ENCODE measurements around the gene TOMM34. TPM values are rescaled to one million over a fixed set of nuclear protein-coding genes. Genes with fewer than 3 reads are reported as not detected.

TOMM34 gene, protein sequence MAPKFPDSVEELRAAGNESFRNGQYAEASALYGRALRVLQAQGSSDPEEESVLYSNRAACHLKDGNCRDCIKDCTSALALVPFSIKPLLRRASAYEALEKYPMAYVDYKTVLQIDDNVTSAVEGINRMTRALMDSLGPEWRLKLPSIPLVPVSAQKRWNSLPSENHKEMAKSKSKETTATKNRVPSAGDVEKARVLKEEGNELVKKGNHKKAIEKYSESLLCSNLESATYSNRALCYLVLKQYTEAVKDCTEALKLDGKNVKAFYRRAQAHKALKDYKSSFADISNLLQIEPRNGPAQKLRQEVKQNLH
- total RNA-seq: 10 to 100 TPM; 11.6 to 13.4 TPM
- polyA plus RNA-seq: 1 to 10 TPM; 5.1 to 7.9 TPM
- long read RNA-seq, donor 1, transcript TOMM34-201 (7 exons, 2,062 nt): major isoform, 108 of 123 reads
- long read RNA-seq, donor 1, partial matches to known transcripts: 3 of 123 reads
- long read RNA-seq, donor 1, other reads (novel, unspliced or antisense): 12 of 123 reads
- long read RNA-seq, donor 2, transcript TOMM34-201 (7 exons, 2,062 nt): major isoform, 7 of 11 reads
- long read RNA-seq, donor 2, partial matches to known transcripts: 2 of 11 reads
- long read RNA-seq, donor 2, other reads (novel, unspliced or antisense): 2 of 11 reads

DNA sequence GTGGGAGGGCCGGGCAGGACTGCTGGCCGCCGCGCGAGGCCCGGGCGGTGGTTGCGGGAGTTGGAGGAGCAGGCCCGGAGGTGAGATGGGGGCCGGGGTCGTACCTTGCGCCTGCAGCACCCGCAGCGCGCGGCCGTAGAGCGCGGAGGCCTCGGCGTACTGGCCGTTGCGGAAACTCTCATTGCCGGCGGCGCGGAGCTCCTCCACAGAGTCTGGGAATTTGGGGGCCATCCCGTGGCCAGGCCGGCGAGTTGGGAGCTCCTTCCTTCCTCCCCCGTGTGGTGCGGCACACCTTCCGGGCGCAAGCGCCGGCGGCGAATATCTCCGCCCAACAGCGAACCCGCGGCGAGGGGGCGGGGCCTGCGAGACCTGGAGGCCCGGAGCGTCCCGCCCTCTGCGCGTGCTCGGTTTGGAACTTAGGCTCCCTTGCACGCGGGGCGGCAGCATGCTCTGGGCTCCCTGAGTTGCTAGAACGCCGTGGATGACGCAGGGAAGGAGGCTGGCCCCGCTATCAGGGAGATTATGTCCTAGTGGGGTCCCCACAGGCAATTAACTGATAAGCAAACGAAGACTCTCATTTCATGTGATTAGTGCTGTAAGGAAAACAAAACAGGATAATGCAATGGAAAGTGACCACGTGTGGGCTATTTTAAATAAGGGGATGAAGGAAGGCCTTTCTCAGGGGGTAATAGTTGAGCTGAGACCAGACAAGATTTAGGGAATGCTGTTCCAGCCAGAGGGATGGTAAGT lies at the start of gene TOMM34:
Gene TOMM34, minus strand, starts transcription at position 295 of the 750 bp plus-strand sequence. Its CDS starts 64 bp downstream, at position 231.
- Histone ChIP-seq H3K36me3 (ENCODE audit: control insufficient read depth in 1 of 2, insufficient read depth in 2 of 2, low read length in 1 of 2) (peaks cover 0 to 1% of the 10 kb centered on the region in 2 donors), H3K27me3 (ENCODE audit: control insufficient read depth in 1 of 2, insufficient read depth in 2 of 2, low read length in 1 of 2) (no peaks in the 10 kb centered on the region), H3K4me3 (ENCODE audit: low read length in 2 of 2) (peak within 1 kb of the TSS; percentile 43 to 49), H3K9me3 (ENCODE audit: control insufficient read depth, low read length) (no peaks in the 10 kb centered on the region), H3K27ac (ENCODE audit: low read depth in 1 of 2, low read length in 2 of 2) (peak within 1 kb of the TSS in 1 of 2 donors; percentile 18), H3K4me1 (ENCODE audit: control insufficient read depth in 1 of 2, insufficient read depth in 2 of 2, low read length in 2 of 2) (no peaks in the 10 kb centered on the region)
- WGBS, 2 donors: 0 to 1% methylated on average over 44 to 60 of the region's 60 CpGs
- DNase-seq (peak; percentile 97 to 98), ATAC-seq (ENCODE audit: low FRiP score) (peak; percentile 98)
- intact Hi-C loops (cut with DNase I): no loop called here

DNA sequence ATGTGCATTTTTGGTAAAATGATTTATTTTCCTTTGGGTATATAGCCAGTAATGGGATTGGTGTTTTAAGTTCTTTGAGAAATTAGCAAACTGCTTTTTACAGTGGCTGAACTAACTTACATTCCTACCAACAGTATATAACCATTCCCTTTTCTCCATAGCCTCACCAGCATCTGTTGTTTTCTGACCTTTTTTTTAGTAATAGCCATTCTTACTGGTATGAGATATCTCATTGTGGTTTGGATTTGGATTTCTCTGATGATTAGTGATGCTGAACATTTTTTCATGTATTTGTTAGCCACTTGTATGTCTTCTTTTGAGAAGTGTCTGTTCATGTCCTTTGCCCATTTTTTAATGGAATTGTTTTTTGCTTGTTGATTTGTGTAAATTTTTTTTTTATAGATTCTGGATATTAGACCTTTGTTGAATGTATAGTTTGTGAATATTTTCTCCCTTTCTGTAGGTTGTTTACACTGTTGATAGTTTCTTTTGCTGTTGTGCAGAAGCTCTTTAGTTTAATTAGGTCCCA lies 48.4 kb upstream of the TOMM34 start:
- Histone ChIP-seq H3K36me3 (ENCODE audit: control insufficient read depth in 1 of 2, insufficient read depth in 2 of 2, low read length in 1 of 2) (no peaks in the 10 kb centered on the region), H3K27me3 (ENCODE audit: control insufficient read depth in 1 of 2, insufficient read depth in 2 of 2, low read length in 1 of 2) (no peaks in the 10 kb centered on the region), H3K4me3 (ENCODE audit: low read length in 2 of 2) (no peak overlapping the region), H3K27ac (ENCODE audit: low read depth in 1 of 2, low read length in 2 of 2) (no peak overlapping the region), H3K9me3 (ENCODE audit: control insufficient read depth, low read length) (no peaks in the 10 kb centered on the region), H3K4me1 (ENCODE audit: control insufficient read depth in 1 of 2, insufficient read depth in 2 of 2, low read length in 2 of 2) (no peaks in the 10 kb centered on the region)
- intact Hi-C loops (cut with DNase I): no loop called here
- DNase-seq (no peak), ATAC-seq (ENCODE audit: low FRiP score) (no peak)

DNA sequence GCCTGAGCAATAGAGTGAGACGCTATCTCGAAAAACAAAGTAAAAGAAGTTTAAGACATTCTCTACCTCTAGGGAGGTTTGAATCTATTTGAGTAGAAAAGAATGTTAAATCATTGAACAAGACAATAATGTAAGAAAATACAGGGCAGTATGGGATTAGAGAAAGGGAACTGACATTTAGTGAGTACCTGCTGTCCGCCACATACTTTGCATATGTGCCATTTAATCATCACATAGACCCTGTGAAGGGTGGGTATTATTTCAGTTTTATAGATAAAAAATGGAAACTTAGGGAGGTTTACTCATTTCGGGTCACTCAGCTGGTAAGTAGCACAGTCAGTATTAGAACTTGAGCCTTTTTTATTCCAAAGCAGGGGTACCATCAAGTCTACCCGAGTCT lies 37.5 kb upstream of the TOMM34 start:
- no peak overlapping the region for H3K27ac ChIP-seq (ENCODE audit: low read depth in 1 of 2, low read length in 2 of 2)
- H3K9me3 ChIP-seq (ENCODE audit: control insufficient read depth, low read length): no peaks in the 10 kb centered on the region
- no peak for ATAC-seq (ENCODE audit: low FRiP score)
- no peak for DNase-seq
- no peaks in the 10 kb centered on the region for H3K4me1 ChIP-seq (ENCODE audit: control insufficient read depth in 1 of 2, insufficient read depth in 2 of 2, low read length in 2 of 2)
- 96% methylated on average over 5 of the region's 5 CpGs for WGBS, 2 donors
- no peaks in the 10 kb centered on the region for H3K27me3 ChIP-seq (ENCODE audit: control insufficient read depth in 1 of 2, insufficient read depth in 2 of 2, low read length in 1 of 2)
- intact Hi-C loops (cut with DNase I): no loop called here
- H3K4me3 ChIP-seq (ENCODE audit: low read length in 2 of 2): no peak overlapping the region
- H3K36me3 ChIP-seq (ENCODE audit: control insufficient read depth in 1 of 2, insufficient read depth in 2 of 2, low read length in 1 of 2): peaks cover 0 to 7% of the 10 kb centered on the region in 2 donors

DNA sequence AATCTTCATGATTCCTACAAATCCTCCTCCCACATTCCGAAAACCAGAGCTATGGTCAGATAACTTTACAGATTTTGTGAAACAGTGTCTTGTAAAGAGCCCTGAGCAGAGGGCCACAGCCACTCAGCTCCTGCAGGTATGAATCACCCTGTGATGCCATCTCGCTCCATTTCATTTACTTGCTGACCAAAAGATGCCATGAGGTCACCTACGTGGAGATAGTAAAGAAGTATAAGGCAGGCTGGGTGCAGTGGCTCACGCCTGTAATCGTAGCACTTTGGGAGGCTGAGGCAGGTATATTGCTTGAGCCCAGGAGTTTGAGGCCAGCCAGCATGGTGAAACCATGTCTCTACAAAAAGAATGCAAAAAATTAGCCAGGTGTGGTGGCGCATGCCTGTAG lies 37.0 kb upstream of the TOMM34 start:
- no peaks in the 10 kb centered on the region for H3K4me1 ChIP-seq (ENCODE audit: control insufficient read depth in 1 of 2, insufficient read depth in 2 of 2, low read length in 2 of 2)
- WGBS, 2 donors: 95 to 97% methylated on average over 6 of the region's 6 CpGs
- no peak overlapping the region for H3K4me3 ChIP-seq (ENCODE audit: low read length in 2 of 2)
- no peaks in the 10 kb centered on the region for H3K27me3 ChIP-seq (ENCODE audit: control insufficient read depth in 1 of 2, insufficient read depth in 2 of 2, low read length in 1 of 2)
- no peak overlapping the region for H3K27ac ChIP-seq (ENCODE audit: low read depth in 1 of 2, low read length in 2 of 2)
- no peaks in the 10 kb centered on the region for H3K9me3 ChIP-seq (ENCODE audit: control insufficient read depth, low read length)
- peaks cover 0 to 7% of the 10 kb centered on the region in 2 donors for H3K36me3 ChIP-seq (ENCODE audit: control insufficient read depth in 1 of 2, insufficient read depth in 2 of 2, low read length in 1 of 2)
- intact Hi-C loops (cut with DNase I): no loop called here
- no peak for ATAC-seq (ENCODE audit: low FRiP score)
- no peak for DNase-seq

DNA sequence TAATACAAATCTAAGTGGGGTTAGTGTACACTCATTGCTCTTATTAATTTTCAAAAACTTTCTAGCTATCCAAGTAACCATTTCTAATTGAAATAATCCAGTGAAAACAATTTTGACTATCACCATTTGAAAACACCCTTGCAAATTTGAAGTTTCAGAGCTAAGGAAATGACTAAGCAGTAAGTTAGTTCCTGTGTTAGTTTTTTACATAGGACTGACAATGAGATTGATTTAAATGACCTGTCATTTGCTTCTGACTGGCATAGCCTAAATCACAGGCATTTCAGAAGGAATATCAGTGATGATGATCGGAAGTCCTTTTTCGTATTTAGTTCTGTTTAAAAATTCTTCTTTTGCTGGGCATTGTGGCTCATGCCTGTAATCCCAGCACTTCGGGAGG lies 33.1 kb upstream of the TOMM34 start:
- intact Hi-C loops (cut with DNase I): no loop called here
- ATAC-seq (ENCODE audit: low FRiP score): no peak
- no peak overlapping the region for H3K4me3 ChIP-seq (ENCODE audit: low read length in 2 of 2)

DNA sequence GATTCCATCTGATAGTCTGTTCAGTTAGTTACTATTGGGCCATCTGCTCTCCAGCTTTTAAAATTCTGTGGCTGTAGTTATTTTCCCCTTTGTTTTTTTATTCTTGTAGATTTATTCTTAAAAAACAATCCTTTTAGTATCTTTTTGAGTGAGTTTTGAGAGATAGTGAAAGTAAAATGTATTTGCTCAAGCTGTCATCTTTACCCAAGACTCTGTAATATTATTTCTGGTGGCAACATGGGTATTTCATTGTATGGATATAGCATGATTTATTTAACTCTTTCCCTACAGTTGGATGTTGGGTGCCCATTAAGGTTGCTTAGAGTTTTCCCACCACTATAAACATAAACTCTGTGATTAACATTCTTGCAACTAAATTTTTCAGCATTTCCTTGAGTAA lies 30.8 kb upstream of the TOMM34 start:
- Histone ChIP-seq H3K9me3 (ENCODE audit: control insufficient read depth, low read length) (no peaks in the 10 kb centered on the region), H3K4me3 (ENCODE audit: low read length in 2 of 2) (no peak overlapping the region), H3K27ac (ENCODE audit: low read depth in 1 of 2, low read length in 2 of 2) (no peak overlapping the region), H3K4me1 (ENCODE audit: control insufficient read depth in 1 of 2, insufficient read depth in 2 of 2, low read length in 2 of 2) (no peaks in the 10 kb centered on the region), H3K27me3 (ENCODE audit: control insufficient read depth in 1 of 2, insufficient read depth in 2 of 2, low read length in 1 of 2) (no peaks in the 10 kb centered on the region), H3K36me3 (ENCODE audit: control insufficient read depth in 1 of 2, insufficient read depth in 2 of 2, low read length in 1 of 2) (no peaks in the 10 kb centered on the region)
- DNase-seq: no peak
- no peak for ATAC-seq (ENCODE audit: low FRiP score)
- intact Hi-C loops (cut with DNase I): no loop called here

More for the DNA sequence above, 33.1 kb upstream of the TOMM34 start:
- Histone ChIP-seq H3K27me3 (ENCODE audit: control insufficient read depth in 1 of 2, insufficient read depth in 2 of 2, low read length in 1 of 2) (no peaks in the 10 kb centered on the region), H3K4me1 (ENCODE audit: control insufficient read depth in 1 of 2, insufficient read depth in 2 of 2, low read length in 2 of 2) (no peaks in the 10 kb centered on the region), H3K27ac (ENCODE audit: low read depth in 1 of 2, low read length in 2 of 2) (no peak overlapping the region), H3K9me3 (ENCODE audit: control insufficient read depth, low read length) (no peaks in the 10 kb centered on the region), H3K36me3 (ENCODE audit: control insufficient read depth in 1 of 2, insufficient read depth in 2 of 2, low read length in 1 of 2) (no peaks in the 10 kb centered on the region)
- WGBS, 2 donors: 88 to 93% methylated on average over 3 of the region's 3 CpGs
- DNase-seq: no peak

DNA sequence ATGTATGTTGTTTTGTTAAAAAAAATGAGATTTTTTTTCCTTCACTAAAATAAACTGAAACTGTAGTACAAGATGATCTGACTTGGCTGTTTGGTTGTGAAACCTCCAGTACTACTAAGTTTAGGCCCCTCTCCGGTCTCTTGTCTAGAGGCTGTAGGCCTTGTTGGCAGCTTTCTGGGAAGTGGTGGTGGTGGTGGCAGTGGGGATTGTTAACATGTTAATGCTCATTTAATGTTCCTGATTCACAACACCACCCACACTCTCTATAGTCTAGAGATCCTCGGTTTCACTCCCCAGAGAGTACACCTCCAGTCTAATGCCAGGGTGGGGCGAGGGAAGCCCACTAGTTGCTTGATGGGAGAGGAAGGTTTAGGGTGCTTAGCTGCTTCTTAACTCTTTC lies 30.2 kb upstream of the TOMM34 start:
- no peak for ATAC-seq (ENCODE audit: low FRiP score)
- no peak overlapping the region for H3K4me3 ChIP-seq (ENCODE audit: low read length in 2 of 2)

DNA sequence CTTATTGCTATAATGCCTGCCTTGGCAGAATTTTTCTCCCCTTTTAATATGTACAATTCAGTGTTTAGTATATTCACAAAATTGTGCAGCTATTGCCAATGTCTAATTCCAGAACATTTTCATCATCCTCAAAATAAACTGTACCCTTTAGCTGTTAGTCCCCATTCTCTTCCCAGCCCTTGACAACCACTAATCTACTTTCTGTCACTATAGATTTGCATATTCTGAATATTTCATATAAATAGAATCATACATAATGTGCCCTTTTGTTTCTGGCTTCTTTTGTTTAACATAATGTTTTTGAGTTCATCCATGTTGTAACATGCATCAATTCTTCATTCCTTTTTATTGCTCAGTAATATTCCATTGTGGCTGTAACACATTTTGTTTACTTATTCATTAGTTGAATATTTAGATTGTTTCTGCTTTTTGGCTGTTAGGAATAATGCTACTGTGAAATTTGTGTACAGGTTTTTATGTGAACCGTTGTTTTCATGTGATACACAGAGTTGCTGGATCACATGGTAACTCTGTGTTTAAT lies 28.5 kb upstream of the TOMM34 start:
- WGBS, 2 donors: 95 to 96% methylated on average over 1 of the region's 1 CpG
- H3K36me3 ChIP-seq (ENCODE audit: control insufficient read depth in 1 of 2, insufficient read depth in 2 of 2, low read length in 1 of 2): no peaks in the 10 kb centered on the region

More for the DNA sequence above, 30.2 kb upstream of the TOMM34 start:
- 43 to 52% methylated on average over 3 of the region's 3 CpGs for WGBS, 2 donors
- DNase-seq: no peak
- Histone ChIP-seq H3K9me3 (ENCODE audit: control insufficient read depth, low read length) (no peaks in the 10 kb centered on the region), H3K36me3 (ENCODE audit: control insufficient read depth in 1 of 2, insufficient read depth in 2 of 2, low read length in 1 of 2) (no peaks in the 10 kb centered on the region), H3K27me3 (ENCODE audit: control insufficient read depth in 1 of 2, insufficient read depth in 2 of 2, low read length in 1 of 2) (no peaks in the 10 kb centered on the region), H3K27ac (ENCODE audit: low read depth in 1 of 2, low read length in 2 of 2) (peak overlapping the region in 1 of 2 donors; percentile 12), H3K4me1 (ENCODE audit: control insufficient read depth in 1 of 2, insufficient read depth in 2 of 2, low read length in 2 of 2) (no peaks in the 10 kb centered on the region)
- intact Hi-C loops (cut with DNase I): no loop called here

More for the DNA sequence above, 28.5 kb upstream of the TOMM34 start:
- Histone ChIP-seq H3K4me1 (ENCODE audit: control insufficient read depth in 1 of 2, insufficient read depth in 2 of 2, low read length in 2 of 2) (no peaks in the 10 kb centered on the region), H3K27ac (ENCODE audit: low read depth in 1 of 2, low read length in 2 of 2) (no peak overlapping the region), H3K9me3 (ENCODE audit: control insufficient read depth, low read length) (no peaks in the 10 kb centered on the region), H3K4me3 (ENCODE audit: low read length in 2 of 2) (no peak overlapping the region), H3K27me3 (ENCODE audit: control insufficient read depth in 1 of 2, insufficient read depth in 2 of 2, low read length in 1 of 2) (no peaks in the 10 kb centered on the region)
- intact Hi-C loops (cut with DNase I): no loop called here
- DNase-seq: no peak
- ATAC-seq (ENCODE audit: low FRiP score): no peak

All from aorta (tissue), 5 donors.